GM18858 (cell line): ENCODE results near the gene BMX.

ENCODE experiments used
- ATAC-seq: cut with Tn5 transposase; IDR thresholded peaks from one replicate; pipeline ENCODE4 v1.9.1; 2021; ENCODE audit not compliant: unreplicated experiment

The BMX gene

GRCh38 chrX:15567886-15568616, 67.4 kb downstream of the BMX start:
- ATAC-seq = no peak

GRCh38 chrX:15570145-15570544, 69.5 kb downstream of the BMX start:
- ATAC-seq = no peak

- ATAC-seq = no peak
These were observed 73.4 kb downstream of the BMX start for GRCh38 chrX:15574017-15574416.

GRCh38 chrX:15576019-15576418, 75.4 kb downstream of the BMX start:
- no peak for ATAC-seq

- ATAC-seq = no peak
These were observed 79.5 kb downstream of the BMX start for GRCh38 chrX:15579778-15580747.

- no peak for ATAC-seq
These were observed 93.8 kb downstream of the BMX start for GRCh38 chrX:15594371-15594770.

GRCh38 chrX:15598026-15598425, 97.4 kb downstream of the BMX start:
- no peak for ATAC-seq

GRCh38 chrX:15599461-15599860, 98.9 kb downstream of the BMX start:
- ATAC-seq = no peak

- ATAC-seq = no peak
These were observed 99.4 kb downstream of the BMX start for GRCh38 chrX:15600049-15600448.

GRCh38 chrX:15600745-15601144, 100.1 kb downstream of the BMX start, which contains the start of gene ACE2:
Gene ACE2, minus strand, starts transcription at chrX:15600960. Its CDS starts 49 bp downstream, at chrX:15600911.
- ATAC-seq = no peak

- no peak for ATAC-seq
These were observed 101.3 kb downstream of the BMX start for GRCh38 chrX:15601932-15602331.

- ATAC-seq = no peak
These were observed 102.2 kb downstream of the BMX start for GRCh38 chrX:15602761-15603160.

GRCh38 chrX:15605226-15605625, 104.6 kb downstream of the BMX start:
- ATAC-seq = no peak
